ENCODE measurements around the gene PLXDC1. TPM values are rescaled to one million over a fixed set of nuclear protein-coding genes. Genes with fewer than 3 reads are reported as not detected.

PLXDC1 gene
- total and polyA plus RNA-seq, 7 experiments from 2014 or later, result 2.3 to 55.7 (median 30.8) TPM

DNA sequence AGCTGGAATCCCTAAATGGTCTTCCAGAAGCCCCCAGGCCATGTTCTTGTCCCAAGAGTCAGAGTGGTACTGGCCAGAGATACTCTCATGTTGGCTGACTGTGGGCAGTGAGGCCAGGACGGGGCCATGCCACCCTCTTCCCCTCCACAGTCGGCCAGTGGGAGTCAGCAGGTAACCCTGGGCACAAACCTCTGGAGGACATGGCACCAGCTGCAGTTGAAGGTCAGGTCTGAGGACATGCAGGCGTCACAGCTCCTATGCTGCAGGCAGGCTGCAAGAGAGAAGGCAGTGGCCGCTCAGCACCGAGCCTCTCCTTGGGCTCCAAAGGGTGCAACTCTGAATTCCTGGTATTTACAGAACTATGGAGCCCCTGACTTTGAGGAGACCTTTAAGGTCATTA, 68.2 kb downstream of the PLXDC1 start:
- Histone ChIP-seq H3K27ac (ENCODE audit: low read depth, low read length) (no peak overlapping the region), H3K27me3 (ENCODE audit: control insufficient read depth in 2 of 2, insufficient read depth in 2 of 2, low read length in 2 of 2) (no peaks in the 10 kb centered on the region), H3K4me1 (ENCODE audit: control insufficient read depth in 2 of 2, insufficient read depth in 2 of 2, low read length in 2 of 2) (no peaks in the 10 kb centered on the region), H3K4me3 (ENCODE audit: low read length) (no peak overlapping the region), H3K36me3 (ENCODE audit: control insufficient read depth in 2 of 3, insufficient read depth in 3 of 3, low read length in 3 of 3) (peaks cover 0 to 12% (median under 1%) of the 10 kb centered on the region in 3 experiments), H3K9me3 (ENCODE audit: control insufficient read depth in 2 of 3, low read length in 3 of 3) (no peaks in the 10 kb centered on the region)
- DNase-seq, result no peak
- ChIA-PET POLR2A (interaction anchor here (0.6 kb wide), 1 partner anchor 17 kb away, joined by 3 read pairs; no protein-coding TSS in a partner anchor), CTCF (interaction anchor here (1.0 kb wide), 2 partner anchors 9 to 101 kb away, joined by 4 to 5 read pairs; no protein-coding TSS in a partner anchor)
- peaks cover 0 to 3% (median 0%) of the 10 kb centered on the region in 5 donors for H3K27me3 Mint-ChIP-seq
- H3K36me3 Mint-ChIP-seq, result peaks cover 0 to 41% (median 9%) of the 10 kb centered on the region in 5 donors
- ATAC-seq, result no peak
- no peaks in the 10 kb centered on the region for H3K9me3 Mint-ChIP-seq
- intact Hi-C loops (cut with micrococcal nuclease), result no loop called here
- H3K4me1 Mint-ChIP-seq, result peaks cover 0 to 11% (median 8%) of the 10 kb centered on the region in 7 donors
- no peak overlapping the region for H3K4me3 Mint-ChIP-seq
- H3K27ac Mint-ChIP-seq, result no peak overlapping the region

DNA sequence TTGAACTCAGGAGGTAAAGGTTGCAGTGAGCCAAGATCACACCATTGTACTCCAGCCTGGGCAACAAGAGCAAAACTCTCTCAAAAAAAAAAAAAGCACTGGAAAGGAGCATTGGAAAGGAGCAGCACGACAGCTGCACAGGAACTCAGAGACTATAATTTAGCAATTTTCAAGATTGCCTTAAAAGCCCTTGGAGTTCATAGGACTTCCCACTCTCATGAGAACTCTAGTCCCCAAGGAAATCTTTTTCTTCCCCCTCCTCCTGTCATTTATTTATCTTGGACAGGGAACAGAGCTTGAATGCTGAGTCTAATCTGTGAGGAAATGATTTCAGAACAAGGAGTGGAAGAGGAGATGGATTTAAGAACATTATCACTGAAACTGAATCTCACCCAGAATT, 69.0 kb downstream of the PLXDC1 start:
- no peak overlapping the region for H3K4me3 ChIP-seq (ENCODE audit: low read length)
- Mint-ChIP-seq H3K4me3 (no peak overlapping the region), H3K27me3 (peaks cover 0 to 3% (median 0%) of the 10 kb centered on the region in 5 donors), H3K36me3 (peaks cover 0 to 43% (median 9%) of the 10 kb centered on the region in 5 donors), H3K9me3 (no peaks in the 10 kb centered on the region), H3K4me1 (peaks cover 0 to 11% (median 2%) of the 10 kb centered on the region in 7 donors), H3K27ac (no peak overlapping the region)
- H3K27me3 ChIP-seq (ENCODE audit: control insufficient read depth in 2 of 2, insufficient read depth in 2 of 2, low read length in 2 of 2), result no peaks in the 10 kb centered on the region
- POLR2A ChIA-PET, result no interaction called here
- H3K9me3 ChIP-seq (ENCODE audit: control insufficient read depth in 2 of 3, low read length in 3 of 3), result no peaks in the 10 kb centered on the region
- H3K36me3 ChIP-seq (ENCODE audit: control insufficient read depth in 2 of 3, insufficient read depth in 3 of 3, low read length in 3 of 3), result peaks cover 0 to 12% (median 3%) of the 10 kb centered on the region in 3 experiments
- intact Hi-C loops (cut with micrococcal nuclease), result no loop called here
- ATAC-seq, result no peak
- no peak overlapping the region for H3K27ac ChIP-seq (ENCODE audit: low read depth, low read length)
- DNase-seq, result no peak
- CTCF ChIA-PET, result interaction anchor here (0.7 to 1.0 kb wide), 3 partner anchors 9 to 100 kb away, joined by 4 to 5 read pairs (median 5); no protein-coding TSS in a partner anchor
- H3K4me1 ChIP-seq (ENCODE audit: control insufficient read depth in 2 of 2, insufficient read depth in 2 of 2, low read length in 2 of 2), result no peaks in the 10 kb centered on the region

DNA sequence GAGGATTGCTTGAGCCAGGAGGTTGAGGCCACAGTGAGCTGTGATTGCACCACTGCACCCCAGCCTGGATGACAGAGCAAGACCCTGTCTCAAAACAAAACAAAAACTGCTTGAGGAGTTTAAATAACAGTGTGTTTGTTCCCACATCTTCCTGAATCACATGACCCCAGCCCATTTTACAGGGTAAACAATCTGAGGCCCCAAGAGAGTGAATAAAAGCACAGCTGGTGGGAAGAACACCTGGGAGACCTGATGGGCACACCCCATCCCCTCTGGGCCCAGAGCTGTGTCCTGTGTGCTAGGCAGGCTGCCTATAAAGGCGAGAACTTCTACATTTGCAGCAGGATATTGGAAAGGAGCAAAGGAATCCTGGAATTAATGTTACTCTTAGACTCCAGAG, 69.6 kb downstream of the PLXDC1 start:
- POLR2A ChIA-PET, result no interaction called here
- Mint-ChIP-seq H3K27me3 (peaks cover 0 to 3% (median 0%) of the 10 kb centered on the region in 5 donors), H3K27ac (no peak overlapping the region), H3K36me3 (peaks cover 0 to 43% (median 9%) of the 10 kb centered on the region in 5 donors), H3K4me1 (peaks cover 0 to 11% (median 0%) of the 10 kb centered on the region in 7 donors), H3K4me3 (no peak overlapping the region), H3K9me3 (peaks cover 0 to 1% (median 0%) of the 10 kb centered on the region in 11 donors)
- H3K27ac ChIP-seq (ENCODE audit: low read depth, low read length), result no peak overlapping the region
- no peak for DNase-seq
- no peak for ATAC-seq
- H3K4me1 ChIP-seq (ENCODE audit: control insufficient read depth in 2 of 2, insufficient read depth in 2 of 2, low read length in 2 of 2), result no peaks in the 10 kb centered on the region
- peaks cover 0 to 14% (median 3%) of the 10 kb centered on the region in 3 experiments for H3K36me3 ChIP-seq (ENCODE audit: control insufficient read depth in 2 of 3, insufficient read depth in 3 of 3, low read length in 3 of 3)
- intact Hi-C loops (cut with micrococcal nuclease), result no loop called here
- CTCF ChIA-PET, result interaction anchor here (0.7 kb wide), 1 partner anchor 11 kb away, joined by 4 read pairs; no protein-coding TSS in a partner anchor
- no peak overlapping the region for H3K4me3 ChIP-seq (ENCODE audit: low read length)
- H3K9me3 ChIP-seq (ENCODE audit: control insufficient read depth in 2 of 3, low read length in 3 of 3), result no peaks in the 10 kb centered on the region
- H3K27me3 ChIP-seq (ENCODE audit: control insufficient read depth in 2 of 2, insufficient read depth in 2 of 2, low read length in 2 of 2), result no peaks in the 10 kb centered on the region

DNA sequence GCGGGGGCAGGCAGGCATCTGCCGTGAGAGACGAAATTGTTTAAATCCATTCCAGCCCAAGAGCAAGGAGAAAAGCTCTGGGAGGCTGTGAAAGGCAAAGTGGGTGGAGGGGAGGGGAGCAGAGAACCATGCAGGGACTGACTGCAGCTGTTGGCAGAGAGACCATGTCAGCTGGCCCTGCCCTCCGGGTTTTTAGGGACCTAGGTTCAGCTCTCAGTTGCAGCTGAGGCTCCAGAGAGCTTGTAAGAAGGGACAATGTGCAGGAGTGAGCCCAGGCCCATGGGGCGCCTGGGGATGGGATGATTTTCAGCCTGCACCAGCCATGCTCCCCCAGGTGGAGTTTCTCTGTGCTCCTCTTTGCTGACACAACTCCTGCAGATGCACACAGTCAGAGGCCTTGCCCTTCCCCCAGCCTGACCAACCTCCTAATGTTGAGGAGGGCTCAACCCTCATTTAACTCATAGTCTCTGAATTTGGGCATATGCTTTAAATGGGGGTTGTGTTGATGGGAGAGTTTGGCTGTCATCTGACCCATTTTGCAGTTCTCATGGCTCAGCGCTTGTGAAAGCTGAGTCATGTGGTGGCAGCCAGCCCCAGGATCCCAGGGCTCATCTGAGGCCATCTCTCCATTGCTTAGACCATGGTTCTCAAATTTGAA, 70.9 kb downstream of the PLXDC1 start:
- ATAC-seq, result no peak
- intact Hi-C loops (cut with micrococcal nuclease), result no loop called here

DNA sequence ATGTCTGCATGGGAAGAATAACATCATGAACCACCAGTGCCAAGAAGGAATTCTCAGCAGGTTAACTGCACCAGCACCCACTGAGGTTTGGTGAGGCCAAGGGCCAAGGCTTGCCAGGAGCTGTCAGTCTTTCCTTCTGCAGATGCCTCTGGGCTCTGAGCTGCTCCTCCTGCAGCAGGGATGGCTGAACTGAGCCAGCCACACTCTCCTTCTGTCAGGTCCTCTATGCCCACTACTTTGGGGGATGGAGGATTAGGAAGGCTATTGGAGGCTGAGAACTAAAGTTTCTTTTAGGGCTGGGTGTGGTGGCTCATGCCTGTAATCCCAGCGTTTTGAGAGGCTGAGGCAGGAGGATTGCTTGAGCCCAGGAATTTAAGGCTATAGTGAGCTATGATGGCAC, 71.6 kb downstream of the PLXDC1 start:
- H3K27me3 ChIP-seq (ENCODE audit: control insufficient read depth in 2 of 2, insufficient read depth in 2 of 2, low read length in 2 of 2), result no peaks in the 10 kb centered on the region
- ChIA-PET POLR2A (interaction anchor here (0.9 to 2.6 kb wide), 3 partner anchors 13 to 73 kb away, joined by 3 to 5 read pairs (median 4); no protein-coding TSS in a partner anchor), CTCF (interaction anchor here (0.7 to 1.5 kb wide), 3 partner anchors 10 to 85 kb away, joined by 3 to 11 read pairs (median 3); no protein-coding TSS in a partner anchor)
- no peak overlapping the region for H3K27ac Mint-ChIP-seq
- no peaks in the 10 kb centered on the region for H3K9me3 ChIP-seq (ENCODE audit: control insufficient read depth in 2 of 3, low read length in 3 of 3)
- peaks cover 0 to 14% (median 3%) of the 10 kb centered on the region in 3 experiments for H3K36me3 ChIP-seq (ENCODE audit: control insufficient read depth in 2 of 3, insufficient read depth in 3 of 3, low read length in 3 of 3)
- DNase-seq (no peak), ATAC-seq (no peak)
- peaks cover 0 to 8% (median 0%) of the 10 kb centered on the region in 7 donors for H3K4me1 Mint-ChIP-seq
- H3K27ac ChIP-seq (ENCODE audit: low read depth, low read length), result no peak overlapping the region
- H3K4me3 Mint-ChIP-seq, result no peak overlapping the region
- H3K36me3 Mint-ChIP-seq, result peaks cover 0 to 38% (median 6%) of the 10 kb centered on the region in 5 donors
- peaks cover 0 to 1% (median 0%) of the 10 kb centered on the region in 11 donors for H3K9me3 Mint-ChIP-seq
- H3K4me1 ChIP-seq (ENCODE audit: control insufficient read depth in 2 of 2, insufficient read depth in 2 of 2, low read length in 2 of 2), result no peaks in the 10 kb centered on the region
- intact Hi-C loops (cut with micrococcal nuclease), result no loop called here
- peaks cover 0 to 3% (median 0%) of the 10 kb centered on the region in 5 donors for H3K27me3 Mint-ChIP-seq
- no peak overlapping the region for H3K4me3 ChIP-seq (ENCODE audit: low read length)

More for the DNA sequence above, 70.9 kb downstream of the PLXDC1 start:
- Histone ChIP-seq H3K27ac (ENCODE audit: low read depth, low read length) (no peak overlapping the region), H3K36me3 (ENCODE audit: control insufficient read depth in 2 of 3, insufficient read depth in 3 of 3, low read length in 3 of 3) (peaks cover 0 to 14% (median 3%) of the 10 kb centered on the region in 3 experiments), H3K4me1 (ENCODE audit: control insufficient read depth in 2 of 2, insufficient read depth in 2 of 2, low read length in 2 of 2) (no peaks in the 10 kb centered on the region), H3K9me3 (ENCODE audit: control insufficient read depth in 2 of 3, low read length in 3 of 3) (no peaks in the 10 kb centered on the region), H3K4me3 (ENCODE audit: low read length) (no peak overlapping the region), H3K27me3 (ENCODE audit: control insufficient read depth in 2 of 2, insufficient read depth in 2 of 2, low read length in 2 of 2) (no peaks in the 10 kb centered on the region)
- Mint-ChIP-seq H3K27ac (no peak overlapping the region), H3K4me1 (peaks cover 0 to 11% (median 0%) of the 10 kb centered on the region in 7 donors), H3K4me3 (no peak overlapping the region), H3K9me3 (peaks cover 0 to 1% (median 0%) of the 10 kb centered on the region in 11 donors), H3K27me3 (peaks cover 0 to 3% (median 0%) of the 10 kb centered on the region in 5 donors), H3K36me3 (peaks cover 0 to 40% (median 9%) of the 10 kb centered on the region in 5 donors)
- CTCF ChIA-PET, result interaction anchor here (0.7 to 0.9 kb wide), 2 partner anchors 10 to 85 kb away, joined by 3 read pairs; no protein-coding TSS in a partner anchor
- POLR2A ChIA-PET, result interaction anchor here (0.9 to 2.6 kb wide), 3 partner anchors 12 to 73 kb away, joined by 3 to 5 read pairs (median 4); no protein-coding TSS in a partner anchor
- DNase-seq, result no peak

DNA sequence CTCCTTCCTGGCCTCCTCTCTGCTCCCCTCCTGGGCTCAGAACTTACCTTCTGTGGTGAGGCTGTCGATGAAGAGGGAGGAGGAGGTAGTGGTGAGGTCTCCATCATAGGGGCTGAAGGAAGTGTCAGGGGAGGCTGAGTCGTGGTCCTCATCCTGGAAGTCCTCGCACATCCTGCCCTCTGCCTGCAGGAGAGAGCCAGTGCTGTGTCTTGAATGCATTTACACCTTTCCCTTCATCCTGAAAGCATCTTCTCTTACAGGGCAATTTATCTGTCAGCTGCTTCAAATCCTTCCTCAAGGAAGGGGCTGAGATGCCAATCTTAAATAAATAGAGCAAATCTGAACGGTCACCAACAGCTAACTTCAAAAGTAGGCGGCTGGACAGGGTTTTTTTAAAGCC, 73.6 kb downstream of the PLXDC1 start:
- H3K27ac ChIP-seq (ENCODE audit: low read depth, low read length), result no peak overlapping the region
- H3K27me3 ChIP-seq (ENCODE audit: control insufficient read depth in 2 of 2, insufficient read depth in 2 of 2, low read length in 2 of 2), result no peaks in the 10 kb centered on the region
- no peak overlapping the region for H3K4me3 ChIP-seq (ENCODE audit: low read length)
- no peak for ATAC-seq
- peaks cover 0 to 14% (median 3%) of the 10 kb centered on the region in 3 experiments for H3K36me3 ChIP-seq (ENCODE audit: control insufficient read depth in 2 of 3, insufficient read depth in 3 of 3, low read length in 3 of 3)
- Mint-ChIP-seq H3K27me3 (no peaks in the 10 kb centered on the region), H3K27ac (no peak overlapping the region), H3K4me3 (no peak overlapping the region), H3K4me1 (peaks cover 0 to 16% (median 0%) of the 10 kb centered on the region in 7 donors), H3K9me3 (peaks cover 0 to 1% (median 0%) of the 10 kb centered on the region in 11 donors), H3K36me3 (peaks cover 0 to 34% (median 0%) of the 10 kb centered on the region in 5 donors)
- CTCF ChIA-PET, result interaction anchor here (0.6 to 1.1 kb wide), 3 partner anchors 75 to 129 kb away, joined by 3 to 8 read pairs (median 7); no protein-coding TSS in a partner anchor
- no peaks in the 10 kb centered on the region for H3K4me1 ChIP-seq (ENCODE audit: control insufficient read depth in 2 of 2, insufficient read depth in 2 of 2, low read length in 2 of 2)
- POLR2A ChIA-PET, result no interaction called here
- no peak for DNase-seq
- intact Hi-C loops (cut with micrococcal nuclease), result no loop called here
- no peaks in the 10 kb centered on the region for H3K9me3 ChIP-seq (ENCODE audit: control insufficient read depth in 2 of 3, low read length in 3 of 3)
